ENCODE results near the gene PAM.

GRCh38 chr5:102916109-102916508, 161.0 kb downstream of the PAM start:
- TF ChIP-seq GATA2 (IDR thresholded peaks at IDR 0.05; ENCODE audit: low read depth, low read length) (no peak), GATA3 (IDR thresholded peaks at IDR 0.05; ENCODE audit: low read depth, low read length) (no peak)
